GM12878 (cell line): ENCODE measurements around the gene OTUD5. TPM values are rescaled to one million over a fixed set of nuclear protein-coding genes. Genes with fewer than 3 reads are reported as not detected.

Source experiments
- ATAC-seq: fragments of 200-7000 bp; cut with Tn5 transposase; 3 replicates; pipeline ENCODE4 v1.9.1; 2020; ENCODE audit warnings: mild to moderate bottlenecking, moderate library complexity
- BruUV-seq: library from RNA; stranded (reverse); fragments of 400-500 nt; replicated peaks from 2 replicates; lab custom pipeline; 2021; lab: Mats Ljungman, UMichigan
- CTCF ChIA-PET: fragments of 300-600 bp; sonication (Branson Sonifier 250); formaldehyde crosslinking; extraction: SDS; loops from one replicate; lab custom pipeline; 2021; ENCODE audit warnings: inconsistent platforms; lab: Yijun Ruan, JAX
- POLR2A ChIA-PET: fragments of 350-600 bp; formaldehyde crosslinking; extraction: SDS; loops from one replicate; lab custom pipeline; 2021; ENCODE audit warnings: inconsistent platforms; lab: Charles Lee
- RAD21 ChIA-PET: fragments of 300-600 bp; sonication (Branson Sonifier 250); formaldehyde crosslinking; loops from one replicate; lab custom pipeline; 2023; ENCODE audit warnings: antibody characterized with exemption; ENCODE audit not compliant: unreplicated experiment; lab: Charles Lee
- SMC1A ChIA-PET: fragments of 300-600 bp; sonication (Branson Sonifier 250); formaldehyde crosslinking; loops from one replicate; lab custom pipeline; 2023; ENCODE audit not compliant: unreplicated experiment, uncharacterized antibody; lab: Charles Lee
- DNase-seq: peaks from one replicate; pipeline ENCODE4 v3.0.0-alpha.2; 2011; ENCODE audit warnings: low read depth, low spot score
- FAIRE-seq: peaks from 3 replicates; lab custom pipeline; 2011; peaks lifted over from hg19 to GRCh38; lab: Jason Lieb, UNC
- H2AFZ ChIP-seq: 2 replicates; pipeline ENCODE4 v1.6.0; 2011; ENCODE audit warnings: low read depth, low read length, control low read depth; ENCODE audit not compliant: control insufficient read depth
- H3K27ac ChIP-seq: 2 replicates; pipeline ENCODE4 v1.5.1; 2011; ENCODE audit warnings: control low read depth; ENCODE audit not compliant: control insufficient read depth, insufficient read depth
- H3K27me3 ChIP-seq, 2 experiments: replicated peaks in 1 of 2; 2 replicates each; pipeline versions ENCODE4 v1.6.0 to v1.6.1; 2011; ENCODE audit warnings: low read length in 1 of 2; ENCODE audit not compliant: control insufficient read depth in 2 of 2, insufficient read depth in 2 of 2
- H3K36me3 ChIP-seq, 2 experiments: 2 replicates each; pipeline ENCODE4 v1.5.1; 2011; ENCODE audit warnings: low read length in 1 of 2; ENCODE audit not compliant: control insufficient read depth in 2 of 2, insufficient read depth in 2 of 2
- H3K4me1 ChIP-seq: 2 replicates; pipeline ENCODE4 v1.6.1; 2011; ENCODE audit warnings: mild to moderate bottlenecking, low read length, moderate library complexity, mixed read lengths; ENCODE audit not compliant: control insufficient read depth, insufficient read depth
- H3K4me2 ChIP-seq: 2 replicates; pipeline ENCODE4 v1.6.0; 2011; ENCODE audit warnings: control low read depth; ENCODE audit not compliant: control insufficient read depth, insufficient read depth
- H3K4me3 ChIP-seq: fragments of 200-600 bp; sonication (generic); 2 replicates; pipeline ENCODE4 v1.5.1; 2016
- H3K79me2 ChIP-seq: 2 replicates; pipeline ENCODE4 v1.6.0; 2011; ENCODE audit warnings: low read length; ENCODE audit not compliant: control insufficient read depth, insufficient read depth
- H3K9ac ChIP-seq: 2 replicates; pipeline ENCODE4 v1.8.0; 2011; ENCODE audit warnings: low read length, control low read depth, mixed read lengths; ENCODE audit not compliant: control insufficient read depth, insufficient read depth
- H3K9me3 ChIP-seq: replicated peaks from 3 replicates; pipeline ENCODE4 v1.5.1; 2011; ENCODE audit warnings: mild to moderate bottlenecking, low read length; ENCODE audit not compliant: control insufficient read depth, insufficient read depth
- H4K20me1 ChIP-seq: 2 replicates; pipeline ENCODE4 v1.6.0; 2011; ENCODE audit not compliant: control insufficient read depth, insufficient read depth
- EED ChIP-seq: sonication (generic); IDR thresholded peaks from 2 replicates; pipeline ENCODE4 v1.6.1; 2016; ENCODE audit warnings: antibody characterized with exemption, low read depth
- FOS ChIP-seq: IDR thresholded peaks from 3 replicates; pipeline ENCODE4 v1.6.1; 2011; ENCODE audit warnings: borderline replicate concordance; ENCODE audit not compliant: insufficient read length; ENCODE audit errors: extremely low read depth
- HSF1 ChIP-seq: fragments of 150-350 bp; IDR thresholded peaks from 2 replicates; pipeline ENCODE4 v1.6.1; 2014; ENCODE audit warnings: mild to moderate bottlenecking, low read depth, low read length
- IRF4 ChIP-seq: IDR thresholded peaks from 2 replicates; pipeline ENCODE4 v1.6.1; 2011; ENCODE audit warnings: low read depth, low read length
- MAX ChIP-seq: IDR thresholded peaks from 2 replicates; pipeline ENCODE4 v1.6.1; 2012; ENCODE audit warnings: low read depth, low read length, improper control_type of control experiment
- POLR2A ChIP-seq: IDR thresholded peaks from 2 replicates; pipeline ENCODE4 v1.6.1; 2011; ENCODE audit warnings: low read depth, mild to moderate bottlenecking, low read length
- SPI1 ChIP-seq: IDR thresholded peaks from 2 replicates; pipeline ENCODE4 v1.6.1; 2011; ENCODE audit warnings: low read depth, mild to moderate bottlenecking, low read length, moderate library complexity, borderline replicate concordance; ENCODE audit not compliant: insufficient read depth
- TCF12 ChIP-seq: IDR thresholded peaks from 2 replicates; pipeline ENCODE4 v1.6.1; 2011; ENCODE audit warnings: low read depth, mild to moderate bottlenecking, low read length
- WGBS: methylation state at CpG from one replicate; pipeline ENCODE4 v1.1.6; 2016; ENCODE audit warnings: low lambda C conversion rate; ENCODE audit not compliant: insufficient replicate concordance, insufficient coverage; ENCODE audit errors: missing lambda C conversion rate; 5-methylcytosine and 5-hydroxymethylcytosine counted together
- in situ Hi-C: fragments of 300-500 bp; cut with MboI; formaldehyde crosslinking; loops from 9 replicates; pipeline ENCODE4 v1.14.3; 2018; ENCODE audit warnings: mixed read lengths
- intact Hi-C: fragments of 100-400 bp; cut with micrococcal nuclease; formaldehyde crosslinking; loops from one replicate; pipeline ENCODE4 v1.14.2; 2022; ENCODE audit not compliant: unreplicated experiment
- polyA plus RNA-seq, 11 experiments: library from polyadenylated mRNA; depleted of rRNA in 4 of 11; unstranded in 6 of 11; stranded (reverse) in 5 of 11; fragments of >200 nt; fragmentation: Nextera tagmentation in 4 of 11; fragmentation: Illumina TruSeq in 1 of 11; extraction: Ambion mirVana in 4 of 11; extraction: Trizol in 1 of 11; gene quantifications; 1 replicate in 1 of 11; 2 replicates in 10 of 11; pipeline versions ENCODE4 v1.2.1 to v1.2.3, GENCODE V29; 2011 to 2016; ENCODE audit warnings: inconsistent platforms in 2 of 11, missing spikeins in 2 of 11, low read depth in 1 of 11
- total RNA-seq, 4 experiments: library from RNA; depleted of rRNA in 3 of 4; stranded (reverse); fragments of >200 nt in 3 of 4; fragmentation: Illumina TruSeq in 1 of 4; extraction: Trizol in 1 of 4; gene quantifications; 2 replicates each; pipeline versions ENCODE4 v1.2.1 to v1.2.3, GENCODE V29; 2013 to 2021

The OTUD5 gene
- total and polyA plus RNA-seq, 10 of the 15 experiments (the other 5 are each of a cell fraction or from before 2014, with no cell fraction given): 2.0 to 50.3 (median 22.7) TPM

DNA sequence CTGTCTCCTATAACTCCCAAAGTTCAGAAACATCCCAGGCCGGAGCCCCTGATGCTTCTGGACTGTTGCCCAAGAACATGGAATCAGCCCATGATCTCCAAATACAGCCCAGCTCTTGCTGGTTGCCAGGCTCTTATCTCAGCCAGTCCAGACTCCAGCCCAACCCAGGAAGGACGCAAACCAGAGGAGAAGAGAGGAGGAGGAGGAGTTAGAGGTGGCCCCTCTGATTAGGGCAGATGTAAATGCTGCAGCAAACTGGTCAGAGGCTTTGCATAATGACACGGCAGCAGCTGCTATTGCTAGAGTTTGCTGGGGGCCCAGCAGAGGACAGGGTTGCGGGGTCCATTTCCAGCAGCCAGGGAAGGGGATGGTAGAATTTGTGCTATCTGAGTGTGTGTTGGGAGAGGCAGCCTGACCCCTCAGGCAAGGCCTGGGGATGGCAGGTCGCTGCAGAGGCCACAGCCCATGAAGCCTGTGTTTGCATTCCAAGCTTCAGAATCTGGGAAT, 4.2 kb upstream of the OTUD5 start:
- Histone ChIP-seq H3K36me3 (no peaks in the 10 kb centered on the region), H3K4me2 (no peak overlapping the region), H3K4me1 (peaks cover 12% of the 10 kb centered on the region), H3K27ac (no peak overlapping the region; the same call in 1 of the 2 replicates), H3K27me3 (no peaks in the 10 kb centered on the region), H3K79me2 (peaks cover 6% of the 10 kb centered on the region), H3K9me3 (no peaks in the 10 kb centered on the region; the same call in 2 of the 3 replicates), H3K4me3 (no peak overlapping the region), H3K9ac (no peak overlapping the region), H2AFZ (no peak overlapping the region), H4K20me1 (no peaks in the 10 kb centered on the region)
- 25% methylated on average over 5 of the region's 5 CpGs for WGBS
- ATAC-seq (no peak), DNase-seq (no peak), FAIRE-seq (no peak)
- ChIA-PET POLR2A (interaction anchor here (0.8 kb wide), 1 partner anchor 82 kb away, joined by 9 read pairs; the partner anchor contains the start of gene TFE3), CTCF (no interaction called here), SMC1A (no interaction called here), RAD21 (no interaction called here)
- in situ Hi-C loops: no loop called here
- BruUV-seq: no TSS peak
- TF ChIP-seq FOS (no peak), POLR2A (peak; percentile 37; the same call in 1 of the 2 replicates), HSF1 (no peak)
- intact Hi-C loops: no loop called here

- in situ Hi-C loops (no loop called here), intact Hi-C loops (no loop called here)
- TF ChIP-seq IRF4 (peak; percentile 65; the same call in 1 of the 2 replicates), EED (0 out of 2 replicates have a peak, but pooled peaks have one; percentile 26), TCF12 (0 out of 2 replicates have a peak, but pooled peaks have one; percentile 23), SPI1 (peak; percentile 87; the same call in 1 of the 2 replicates), MAX (no peak)
- WGBS: 64% methylated on average over 2 of the region's 2 CpGs
- FAIRE-seq: no peak
- ChIA-PET POLR2A (interaction anchor here (1.6 kb wide), 1 partner anchor 82 kb away, joined by 5 read pairs; no protein-coding TSS in a partner anchor), SMC1A (interaction anchor here (0.6 to 1.0 kb wide), 2 partner anchors 23 to 332 kb away, joined by 3 read pairs; no protein-coding TSS in a partner anchor), RAD21 (no interaction called here), CTCF (interaction anchor here (1.5 kb wide), 1 partner anchor 12 kb away, joined by 4 read pairs; the partner anchor contains the start of gene KCND1)
- Histone ChIP-seq H3K9me3 (no peaks in the 10 kb centered on the region; the same call in 2 of the 3 replicates), H3K27ac (no peak overlapping the region), H4K20me1 (no peaks in the 10 kb centered on the region), H3K4me1 (peaks cover 12% of the 10 kb centered on the region), H3K9ac (no peak overlapping the region), H3K79me2 (peaks cover 19% of the 10 kb centered on the region), H3K4me3 (no peak overlapping the region), H3K36me3 (no peaks in the 10 kb centered on the region), H3K4me2 (no peak overlapping the region), H3K27me3 (no peaks in the 10 kb centered on the region), H2AFZ (no peak overlapping the region)
- ATAC-seq: no peak
- no peak for DNase-seq
- BruUV-seq: no TSS peak
Observed at GRCh38 chrX:48960291-48960690, 2.9 kb upstream of the OTUD5 start.
